HTERT RPE-1 (cell line): Measurements from ENCODE around the gene ZNF189.
"Not testable (repeated sequence)": the region's sequence is repeated elsewhere in the genome, so short reads cannot be mapped to it uniquely, and the experiment has no call there.

Source experiments
- in situ Hi-C: fragments of 300-500 bp; cut with MboI; formaldehyde crosslinking; loops from 4 replicates; pipeline ENCODE4 v1.14.3; 2020; ENCODE audit warnings: low sequenced_read_pairs

The ZNF189 gene

DNA sequence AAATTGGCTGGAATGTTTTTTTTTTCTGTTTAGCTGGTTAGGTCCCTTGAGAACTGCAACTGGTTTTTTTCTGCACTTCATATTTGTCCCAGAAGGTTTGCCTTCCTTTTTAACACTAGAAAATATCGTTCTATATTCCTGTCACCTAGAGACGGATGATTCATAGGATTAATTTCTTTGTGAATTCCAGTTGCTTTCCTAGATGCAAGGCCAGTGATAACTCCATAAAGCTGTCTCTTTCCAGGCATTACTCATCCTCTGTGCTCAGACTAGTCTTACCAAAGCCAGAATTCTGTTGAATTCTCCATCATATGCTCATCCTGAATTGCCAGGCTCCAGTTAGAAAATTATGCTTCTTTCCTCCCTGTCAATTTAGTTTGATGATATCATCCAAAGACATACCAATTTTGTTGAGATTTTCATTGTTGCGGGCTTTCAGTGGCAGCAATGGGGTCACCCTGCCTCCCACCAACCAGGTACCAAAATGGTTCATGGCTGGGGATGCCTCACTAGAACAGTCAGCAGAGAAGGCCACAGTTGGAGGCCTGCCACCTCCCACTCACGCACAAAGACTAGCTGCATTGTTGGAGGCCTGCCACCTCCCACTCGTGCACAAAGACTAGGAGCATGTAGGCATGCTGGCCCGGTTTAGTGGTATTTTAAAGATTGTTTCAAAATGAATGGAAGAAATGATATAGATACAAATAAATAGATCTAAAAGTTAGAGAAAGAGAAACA is 22.4 kb upstream of the ZNF189 start:
- in situ Hi-C loops: no loop called here

DNA sequence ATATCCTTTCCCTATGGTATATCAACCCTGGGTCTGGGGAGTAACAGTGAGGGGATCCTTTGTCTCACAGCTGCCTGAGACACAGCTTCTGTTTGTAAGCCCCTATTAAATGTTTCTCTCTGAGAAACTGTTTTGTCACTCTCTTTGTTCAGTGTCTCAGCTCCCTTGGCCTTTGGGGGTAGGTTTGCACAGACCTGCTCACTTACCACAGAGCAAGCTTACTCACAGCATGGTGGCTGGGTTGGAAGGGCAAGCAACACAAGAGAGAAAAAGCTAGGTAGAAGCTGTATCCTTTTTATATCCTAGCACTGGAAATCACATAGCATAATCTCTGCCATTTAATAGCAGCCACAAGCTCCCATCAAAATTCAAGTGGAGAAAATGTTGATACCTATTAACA is 18.4 kb upstream of the ZNF189 start:
- in situ Hi-C loops: no loop called here

- in situ Hi-C loops: no loop called here
Measured at GRCh38 chr9:101381118-101381517, 17.5 kb upstream of the ZNF189 start.

DNA sequence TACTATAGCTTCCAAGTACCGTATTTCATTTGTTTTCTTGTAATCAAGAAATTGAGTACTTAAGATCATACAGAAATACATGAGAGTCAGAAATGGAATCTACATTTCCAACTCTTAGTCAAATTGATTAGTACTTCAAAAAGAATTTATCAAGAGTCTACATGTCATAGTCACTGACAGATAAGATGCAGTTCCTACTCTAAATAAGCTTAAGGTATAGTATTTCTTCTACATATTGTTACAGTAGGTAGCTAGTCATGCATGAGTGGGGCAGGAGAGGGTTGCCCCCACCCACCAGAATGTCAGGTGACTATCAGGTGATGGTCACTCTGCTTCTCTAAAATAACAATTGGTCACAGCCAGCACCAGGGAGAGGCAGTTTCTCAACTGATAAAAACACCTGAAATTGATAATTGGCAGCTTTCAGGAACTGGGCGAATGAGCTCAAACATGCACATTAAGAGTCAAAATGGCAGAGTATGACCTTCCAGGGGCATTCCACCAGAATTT is 16.8 kb upstream of the ZNF189 start:
- in situ Hi-C loops: no loop called here

DNA sequence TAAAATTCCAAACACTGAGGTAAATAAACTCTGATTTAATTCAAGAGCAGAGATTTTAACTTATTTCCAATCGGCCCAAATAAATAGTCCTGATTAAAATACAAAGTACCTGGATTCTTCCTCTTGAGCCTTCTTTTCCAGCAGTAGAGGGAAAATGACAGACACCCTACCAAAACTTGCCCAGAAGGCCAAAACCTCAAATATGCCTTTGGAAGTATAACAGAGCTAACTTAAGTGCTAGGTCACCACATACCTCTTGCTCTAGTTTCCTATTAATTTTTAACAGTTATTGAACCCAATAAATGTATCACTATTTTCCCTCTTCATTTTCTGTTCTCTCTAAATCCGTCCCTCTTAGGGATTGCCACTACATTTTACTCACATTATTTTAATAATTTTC is 15.3 kb upstream of the ZNF189 start:
- in situ Hi-C loops: no loop called here

- in situ Hi-C loops: not testable (repeated sequence)
Measured at GRCh38 chr9:101384873-101385536, 13.6 kb upstream of the ZNF189 start, which contains the start of gene BAAT. BAAT (minus strand) TSS chr9:101385006; CDS start chr9:101371404, 13,602 bp downstream.

GRCh38 chr9:101387871-101388506 is 10.7 kb upstream of the ZNF189 start:
- in situ Hi-C loops: no loop called here

DNA sequence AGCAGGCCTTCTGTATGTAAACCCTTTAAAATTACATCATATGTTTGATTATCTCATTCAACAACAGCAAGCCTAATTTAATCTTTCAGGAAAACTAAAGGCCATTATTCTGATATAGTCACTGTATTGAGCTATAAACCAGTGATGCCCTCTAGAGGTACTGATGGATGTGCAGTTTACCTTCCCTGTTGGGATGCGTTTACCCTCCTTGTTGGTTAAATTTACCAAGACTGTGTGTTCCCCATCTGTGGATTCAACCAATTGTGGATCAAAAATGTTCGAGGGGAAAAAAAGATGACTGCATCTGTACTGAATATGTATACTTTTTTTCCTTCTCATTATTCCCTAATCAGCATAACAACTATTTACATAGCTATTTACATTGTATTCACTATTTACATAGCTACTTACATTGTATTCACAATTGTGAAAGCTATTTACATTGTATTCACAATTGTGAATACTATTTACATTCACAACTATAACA is 10.1 kb upstream of the ZNF189 start:
- in situ Hi-C loops: no loop called here

GRCh38 chr9:101393135-101393534 is 5.5 kb upstream of the ZNF189 start:
- in situ Hi-C loops: no loop called here

- in situ Hi-C loops: no loop called here
Measured at GRCh38 chr9:101394687-101395086, 4.0 kb upstream of the ZNF189 start.

GRCh38 chr9:101397746-101398067 is 944 bp upstream of the ZNF189 start:
- in situ Hi-C loops: no loop called here

DNA sequence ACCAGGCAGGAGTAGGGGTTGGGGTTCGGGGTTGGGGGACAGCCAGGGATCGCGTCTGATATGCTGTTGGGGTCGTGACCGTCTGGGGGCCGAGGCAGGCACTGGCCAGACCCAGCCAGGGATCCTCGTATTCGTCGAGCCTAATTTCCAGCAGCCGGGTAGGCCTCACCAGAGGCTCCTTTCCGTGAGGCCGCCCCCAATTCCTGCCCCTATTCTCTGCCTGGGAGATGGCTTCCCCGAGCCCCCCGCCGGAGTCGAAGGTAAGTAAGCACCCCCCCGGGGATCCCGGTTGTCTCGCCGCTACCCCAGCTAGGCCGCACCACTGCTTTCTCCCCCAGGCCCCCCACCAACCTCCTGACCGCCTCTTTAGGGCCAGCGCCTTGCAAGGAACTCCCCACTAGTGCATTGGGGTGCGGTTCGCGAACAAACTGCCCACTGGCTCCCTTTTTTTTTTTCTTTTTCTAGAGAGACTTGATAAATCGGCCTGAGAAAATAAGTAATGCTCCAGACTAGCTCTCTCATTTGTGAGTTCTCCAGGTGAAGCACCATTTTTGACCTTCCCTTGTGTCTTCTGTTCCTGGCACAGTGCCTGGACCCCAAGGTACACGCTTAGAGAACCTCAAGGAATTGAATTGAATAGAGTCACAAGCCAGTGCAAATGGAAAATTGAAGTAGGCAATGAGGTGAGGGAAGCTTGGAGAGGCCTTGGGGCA is 435 bp downstream of the ZNF189 start:
- in situ Hi-C loops: no loop called here

GRCh38 chr9:101399643-101399970 is 956 bp downstream of the ZNF189 start:
- in situ Hi-C loops: no loop called here

DNA sequence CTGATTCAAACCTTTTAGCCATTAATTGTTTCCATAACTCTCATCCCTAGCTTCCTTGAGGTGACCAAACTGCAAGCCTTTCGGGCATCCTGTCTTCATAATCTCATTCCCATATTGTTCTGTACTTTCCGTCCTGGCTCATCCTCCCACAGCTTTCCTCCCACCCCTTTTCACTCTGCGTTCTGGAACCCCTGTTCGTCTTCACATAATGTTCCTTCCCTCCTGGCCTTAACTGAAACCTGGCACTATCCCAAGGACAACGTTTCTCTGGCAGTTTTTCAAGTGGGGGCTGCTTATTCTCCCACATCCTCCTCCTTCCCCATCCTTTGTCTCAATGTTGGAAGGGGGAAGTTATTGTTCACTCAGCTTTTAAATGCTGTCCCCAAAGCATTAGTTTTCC is 1.5 kb downstream of the ZNF189 start:
- in situ Hi-C loops: no loop called here

DNA sequence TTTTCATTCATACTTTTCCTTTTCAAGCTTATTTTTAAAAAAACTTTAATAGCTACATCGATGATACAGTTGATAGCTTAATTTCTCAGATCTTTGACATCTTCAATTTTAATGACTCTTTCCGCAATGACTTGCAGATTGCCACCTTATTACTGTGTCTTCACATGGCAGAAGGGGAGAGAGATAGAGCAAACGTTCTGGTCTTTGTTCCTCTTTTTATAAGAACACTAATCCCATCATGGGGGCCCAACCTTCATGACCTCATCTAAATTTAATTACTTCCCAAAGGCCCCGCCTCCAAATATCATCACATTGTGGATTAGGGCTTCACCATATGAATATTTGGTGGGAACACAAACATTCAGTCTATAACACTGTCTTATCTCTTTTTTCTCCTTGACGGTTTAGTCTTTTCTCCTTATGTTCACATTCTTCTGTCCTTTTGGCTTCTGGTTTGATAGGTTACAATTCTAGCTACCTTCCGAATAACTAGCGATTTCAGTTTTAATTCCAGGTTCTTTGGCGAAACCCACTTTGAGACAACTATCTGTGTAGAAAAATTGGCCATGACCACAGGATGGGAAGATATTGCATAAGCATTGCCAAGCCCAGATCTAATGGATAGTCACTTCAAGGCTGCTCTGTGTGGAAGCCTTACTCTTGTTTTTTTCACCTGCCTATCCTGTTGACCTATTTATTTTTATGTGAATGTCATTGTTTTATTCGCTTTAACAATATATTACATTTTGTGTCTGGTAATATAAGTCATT is 5.0 kb downstream of the ZNF189 start:
- in situ Hi-C loops: no loop called here

- in situ Hi-C loops: no loop called here
Measured at GRCh38 chr9:101408374-101409078, 9.9 kb downstream of the ZNF189 start.

GRCh38 chr9:101409079-101409477 is 10.4 kb downstream of the ZNF189 start:
- in situ Hi-C loops: no loop called here

- in situ Hi-C loops: no loop called here
Measured at GRCh38 chr9:101414839-101415238, 16.2 kb downstream of the ZNF189 start.

DNA sequence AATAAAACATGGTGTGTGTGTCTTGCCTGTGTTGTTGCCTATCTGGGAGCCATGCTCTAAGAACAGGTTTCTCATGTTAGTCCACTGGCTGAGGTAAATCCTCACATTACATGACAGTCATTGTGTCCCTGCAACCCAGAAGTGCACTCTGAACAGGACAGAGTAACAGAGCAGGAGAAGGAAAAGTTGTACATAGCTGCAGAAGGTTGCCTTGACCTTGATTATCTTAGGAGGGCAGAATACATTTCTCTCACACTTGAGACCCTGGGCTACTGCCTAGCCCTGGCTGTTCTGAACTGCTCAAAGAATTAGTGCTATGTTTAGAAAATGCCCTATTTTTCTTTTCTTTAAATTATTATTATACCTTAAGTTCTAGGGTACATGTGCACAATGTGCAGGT is 16.9 kb downstream of the ZNF189 start:
- in situ Hi-C loops: no loop called here

DNA sequence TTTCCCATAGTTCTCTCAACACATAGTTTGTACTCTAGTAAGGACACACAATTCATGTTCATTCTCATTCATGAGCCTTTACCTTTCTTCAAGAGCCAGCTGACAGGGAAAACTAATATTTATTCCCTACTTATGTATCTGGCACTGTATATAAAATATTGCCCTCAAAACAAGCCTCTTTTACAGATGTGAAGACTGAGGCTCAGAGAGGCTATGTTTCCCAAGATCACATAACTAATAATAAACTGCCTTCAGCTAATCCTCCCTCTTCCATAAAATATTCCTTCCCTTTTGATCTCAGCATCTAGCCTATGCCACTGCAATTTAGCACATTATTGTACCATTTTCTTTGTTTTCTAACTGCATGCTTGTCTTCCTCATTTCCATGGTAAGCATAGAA is 18.7 kb downstream of the ZNF189 start:
- in situ Hi-C loops: no loop called here
